DND-41 (cell line): ENCODE results near the gene GHRL.

ENCODE experiments used
- ATAC-seq: fragments of 200-7000 bp; cut with Tn5 transposase; 3 replicates; pipeline ENCODE4 v1.9.1; 2021; ENCODE audit warnings: low read depth; ENCODE audit not compliant: insufficient read depth
- DNase-seq: peaks from one replicate; pipeline ENCODE4 v3.0.0-alpha.2; 2020
- H2AFZ ChIP-seq: 2 replicates; pipeline ENCODE4 v1.6.0; 2012; ENCODE audit warnings: low read depth, low read length
- H3K27ac ChIP-seq: 2 replicates; pipeline ENCODE4 v1.5.1; 2012; ENCODE audit warnings: low read length, inconsistent platforms
- H3K27me3 ChIP-seq: fragments of 200-600 bp; sonication (generic); 2 replicates; pipeline ENCODE4 v1.6.0; 2012; ENCODE audit warnings: low read length, mild to moderate bottlenecking, inconsistent platforms; ENCODE audit not compliant: insufficient read depth, poor library complexity
- H3K36me3 ChIP-seq: 2 replicates; pipeline ENCODE4 v1.5.1; 2012; ENCODE audit warnings: low read length, inconsistent platforms; ENCODE audit not compliant: insufficient read depth
- H3K4me1 ChIP-seq: 2 replicates; pipeline ENCODE4 v1.5.1; 2012; ENCODE audit warnings: mild to moderate bottlenecking, low read length; ENCODE audit not compliant: insufficient read depth
- H3K4me2 ChIP-seq: 2 replicates; pipeline ENCODE4 v1.6.0; 2012; ENCODE audit warnings: mild to moderate bottlenecking, moderate library complexity, low read length, inconsistent platforms; ENCODE audit not compliant: insufficient read depth
- H3K4me3 ChIP-seq, 2 experiments: fragments of 200-600 bp in 1 of 2; shearing (Covaris generic) in 1 of 2; 2 replicates each; pipeline ENCODE4 v1.5.1; 2012 to 2016; ENCODE audit warnings: inconsistent platforms in 2 of 2, low read length in 2 of 2, mild to moderate bottlenecking in 2 of 2, low read depth in 1 of 2, moderate library complexity in 1 of 2
- H3K79me2 ChIP-seq: 2 replicates; pipeline ENCODE4 v1.6.0; 2012; ENCODE audit warnings: low read length, inconsistent platforms; ENCODE audit not compliant: insufficient read depth
- H3K9ac ChIP-seq: 2 replicates; pipeline ENCODE4 v1.6.0; 2012; ENCODE audit warnings: low read depth, mild to moderate bottlenecking, inconsistent platforms, low read length, moderate library complexity
- H3K9me3 ChIP-seq: 2 replicates; pipeline ENCODE4 v1.5.1; 2012; ENCODE audit warnings: low read length, moderate library complexity, mild to moderate bottlenecking, inconsistent platforms; ENCODE audit not compliant: insufficient read depth, severe bottlenecking
- H4K20me1 ChIP-seq: 2 replicates; pipeline ENCODE4 v1.6.0; 2012; ENCODE audit warnings: low read length; ENCODE audit not compliant: insufficient read depth
- EZH2 ChIP-seq: IDR thresholded peaks from 3 replicates; pipeline ENCODE4 v1.6.1; 2012; ENCODE audit warnings: borderline replicate concordance, low read depth, mild to moderate bottlenecking, moderate library complexity, low read length, inconsistent platforms; ENCODE audit not compliant: severe bottlenecking
- TF ChIP-seq, protein P1 (sequence below): IDR thresholded peaks from 2 replicates; pipeline ENCODE4 v1.5.1; 2012; ENCODE audit warnings: borderline replicate concordance, low read length, moderate library complexity, mild to moderate bottlenecking; ENCODE audit not compliant: poor library complexity, severe bottlenecking; ENCODE audit errors: extremely low read depth

GHRL gene

DNA sequence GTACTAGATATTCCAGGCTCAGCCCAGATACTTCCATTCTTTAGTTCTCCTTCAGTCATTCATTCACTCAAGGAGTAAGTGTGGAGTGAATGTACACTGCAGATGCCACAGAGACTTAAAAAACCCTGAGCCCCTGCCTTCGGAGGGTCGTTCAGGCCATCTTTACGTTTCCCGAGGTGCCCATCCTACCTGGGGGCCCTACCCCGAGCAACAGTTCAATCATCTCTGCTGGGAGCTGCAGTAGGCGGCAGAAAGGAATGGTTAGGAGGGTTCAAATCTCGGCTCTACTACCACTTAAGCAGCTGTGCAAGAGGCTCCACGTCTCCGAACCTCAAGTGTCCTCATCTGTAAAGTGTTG is 27.6 kb upstream of the GHRL start:
- Histone ChIP-seq H4K20me1 (peaks cover 27% of the 10 kb centered on the region; the same call in 1 of the 2 replicates), H3K27ac (peak overlapping the region; percentile 79), H3K4me2 (peak overlapping the region; percentile 96), H3K79me2 (peaks cover 36% of the 10 kb centered on the region), H3K36me3 (peaks cover 40% of the 10 kb centered on the region), H3K4me1 (peaks cover 24% of the 10 kb centered on the region), H3K9me3 (no peaks in the 10 kb centered on the region), H3K4me3 (peak overlapping the region; percentile 74 to 93), H2AFZ (peak overlapping the region; percentile 91), H3K27me3 (no peaks in the 10 kb centered on the region), H3K9ac (peak overlapping the region; percentile 82)
- ATAC-seq (peak; percentile 1; the same call in 1 of the 3 replicates), DNase-seq (no peak)
- no peak for TF ChIP-seq EZH2
- TF ChIP-seq, protein P1, sequence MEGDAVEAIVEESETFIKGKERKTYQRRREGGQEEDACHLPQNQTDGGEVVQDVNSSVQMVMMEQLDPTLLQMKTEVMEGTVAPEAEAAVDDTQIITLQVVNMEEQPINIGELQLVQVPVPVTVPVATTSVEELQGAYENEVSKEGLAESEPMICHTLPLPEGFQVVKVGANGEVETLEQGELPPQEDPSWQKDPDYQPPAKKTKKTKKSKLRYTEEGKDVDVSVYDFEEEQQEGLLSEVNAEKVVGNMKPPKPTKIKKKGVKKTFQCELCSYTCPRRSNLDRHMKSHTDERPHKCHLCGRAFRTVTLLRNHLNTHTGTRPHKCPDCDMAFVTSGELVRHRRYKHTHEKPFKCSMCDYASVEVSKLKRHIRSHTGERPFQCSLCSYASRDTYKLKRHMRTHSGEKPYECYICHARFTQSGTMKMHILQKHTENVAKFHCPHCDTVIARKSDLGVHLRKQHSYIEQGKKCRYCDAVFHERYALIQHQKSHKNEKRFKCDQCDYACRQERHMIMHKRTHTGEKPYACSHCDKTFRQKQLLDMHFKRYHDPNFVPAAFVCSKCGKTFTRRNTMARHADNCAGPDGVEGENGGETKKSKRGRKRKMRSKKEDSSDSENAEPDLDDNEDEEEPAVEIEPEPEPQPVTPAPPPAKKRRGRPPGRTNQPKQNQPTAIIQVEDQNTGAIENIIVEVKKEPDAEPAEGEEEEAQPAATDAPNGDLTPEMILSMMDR = no peak

DNA sequence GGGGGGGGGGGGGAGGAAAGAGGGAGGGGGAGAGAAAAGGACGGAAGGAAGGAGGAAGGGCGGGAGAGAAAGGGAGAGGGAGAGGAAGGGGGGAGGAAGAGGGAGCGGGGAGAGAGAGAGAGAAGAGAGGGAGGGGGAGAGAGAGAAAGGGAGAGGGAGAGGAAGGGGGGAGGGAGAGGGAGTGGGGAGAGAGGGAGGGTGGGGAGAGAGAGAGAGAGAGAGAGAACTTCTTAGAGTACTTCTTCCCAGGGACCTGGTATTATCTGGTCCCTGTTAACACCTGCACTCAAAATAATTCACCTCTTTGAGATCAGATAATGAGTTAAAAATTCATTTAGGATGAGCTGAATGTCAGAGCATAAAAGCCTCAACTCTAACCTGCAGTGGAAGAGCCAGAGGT is 27.1 kb upstream of the GHRL start:
- Histone ChIP-seq H3K4me3 (peak overlapping the region; percentile 74 to 93), H3K9ac (peak overlapping the region; percentile 82), H3K27me3 (no peaks in the 10 kb centered on the region), H3K79me2 (peaks cover 36% of the 10 kb centered on the region), H3K4me1 (peaks cover 24% of the 10 kb centered on the region), H3K4me2 (peak overlapping the region; percentile 96), H3K27ac (peak overlapping the region; percentile 79), H2AFZ (no peak overlapping the region), H3K9me3 (no peaks in the 10 kb centered on the region), H4K20me1 (peaks cover 27% of the 10 kb centered on the region; the same call in 1 of the 2 replicates), H3K36me3 (peaks cover 45% of the 10 kb centered on the region)
- TF ChIP-seq, protein P1 = no peak
- no peak for TF ChIP-seq EZH2
- DNase-seq = peak; percentile 43
- no peak for ATAC-seq

DNA sequence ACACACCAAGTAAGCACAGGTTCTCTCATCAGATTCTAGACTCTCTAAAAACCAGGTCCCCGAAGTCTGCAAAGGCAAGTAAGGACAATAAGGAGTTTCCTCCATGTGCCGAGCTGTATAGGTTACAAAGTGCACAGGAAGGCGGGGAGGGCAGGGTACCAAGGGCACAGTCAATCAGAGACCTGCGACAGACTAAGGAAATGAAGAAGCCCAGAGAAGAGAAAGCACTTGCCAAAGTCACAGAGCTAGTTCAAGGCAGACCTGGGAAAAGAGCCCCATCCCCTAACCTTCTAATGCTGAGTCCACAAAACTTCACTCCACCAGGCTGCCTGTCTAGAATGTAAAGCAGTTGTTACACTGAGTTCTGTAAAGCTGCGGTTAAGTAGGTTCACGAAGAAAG is 26.5 kb upstream of the GHRL start:
- H4K20me1 ChIP-seq = peaks cover 27% of the 10 kb centered on the region; the same call in 1 of the 2 replicates
- peak overlapping the region; percentile 6 to 93; a peak in 3 of 4 replicates for H3K4me3 ChIP-seq
- no peak overlapping the region for H2AFZ ChIP-seq
- ATAC-seq = no peak
- peaks cover 50% of the 10 kb centered on the region for H3K36me3 ChIP-seq
- DNase-seq = no peak
- H3K4me1 ChIP-seq = peaks cover 24% of the 10 kb centered on the region
- TF ChIP-seq, protein P1 = no peak
- TF ChIP-seq EZH2 = no peak
- H3K4me2 ChIP-seq = peak overlapping the region; percentile 96
- H3K79me2 ChIP-seq = peaks cover 36% of the 10 kb centered on the region
- H3K27me3 ChIP-seq = no peaks in the 10 kb centered on the region
- H3K9me3 ChIP-seq = no peaks in the 10 kb centered on the region
- peak overlapping the region; percentile 47; the same call in 1 of the 2 replicates for H3K27ac ChIP-seq
- H3K9ac ChIP-seq = peak overlapping the region; percentile 42
